MV-4-11 (cell line): ENCODE measurements around the gene MRPL4.

ENCODE experiments used
- DNase-seq: peaks from one replicate; lab custom pipeline; 2025; lab: John Stamatoyannopoulos, UW

MRPL4 gene

GRCh38 chr19:10289167-10289835 lies 37.3 kb downstream of the MRPL4 start:
- DNase-seq = peak; percentile 42

- DNase-seq = no peak
Observed at GRCh38 chr19:10289836-10290356, 37.9 kb downstream of the MRPL4 start, which contains the start of gene ICAM5. ICAM5 (plus strand) TSS chr19:10289952; CDS start chr19:10290044, 92 bp downstream.

- DNase-seq = no peak
Observed at GRCh38 chr19:10290357-10290875, 38.4 kb downstream of the MRPL4 start.

GRCh38 chr19:10290876-10291553 lies 39.0 kb downstream of the MRPL4 start:
- peak; percentile 70 for DNase-seq

DNA sequence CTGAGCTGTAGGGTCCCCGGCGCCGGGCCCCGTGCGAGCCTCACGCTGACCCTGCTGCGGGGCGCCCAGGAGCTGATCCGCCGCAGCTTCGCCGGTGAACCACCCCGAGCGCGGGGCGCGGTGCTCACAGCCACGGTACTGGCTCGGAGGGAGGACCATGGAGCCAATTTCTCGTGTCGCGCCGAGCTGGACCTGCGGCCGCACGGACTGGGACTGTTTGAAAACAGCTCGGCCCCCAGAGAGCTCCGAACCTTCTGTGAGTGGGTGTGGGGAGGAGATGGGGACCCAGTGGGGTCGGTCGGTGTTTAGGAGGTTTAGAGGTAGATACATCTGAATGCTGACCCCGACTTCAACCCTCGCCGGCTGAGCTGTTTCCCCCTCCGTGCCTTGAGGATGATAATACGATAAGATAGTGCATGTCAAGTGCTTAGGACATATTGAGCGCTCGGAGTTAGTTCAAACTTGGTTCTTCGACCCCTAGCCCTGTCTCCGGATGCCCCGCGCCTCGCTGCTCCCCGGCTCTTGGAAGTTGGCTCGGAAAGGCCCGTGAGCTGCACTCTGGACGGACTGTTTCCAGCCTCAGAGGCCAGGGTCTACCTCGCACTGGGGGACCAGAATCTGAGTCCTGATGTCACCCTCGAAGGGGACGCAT lies 39.7 kb downstream of the MRPL4 start:
- DNase-seq = no peak

GRCh38 chr19:10292206-10292788 lies 40.3 kb downstream of the MRPL4 start:
- peak; percentile 65 for DNase-seq

DNA sequence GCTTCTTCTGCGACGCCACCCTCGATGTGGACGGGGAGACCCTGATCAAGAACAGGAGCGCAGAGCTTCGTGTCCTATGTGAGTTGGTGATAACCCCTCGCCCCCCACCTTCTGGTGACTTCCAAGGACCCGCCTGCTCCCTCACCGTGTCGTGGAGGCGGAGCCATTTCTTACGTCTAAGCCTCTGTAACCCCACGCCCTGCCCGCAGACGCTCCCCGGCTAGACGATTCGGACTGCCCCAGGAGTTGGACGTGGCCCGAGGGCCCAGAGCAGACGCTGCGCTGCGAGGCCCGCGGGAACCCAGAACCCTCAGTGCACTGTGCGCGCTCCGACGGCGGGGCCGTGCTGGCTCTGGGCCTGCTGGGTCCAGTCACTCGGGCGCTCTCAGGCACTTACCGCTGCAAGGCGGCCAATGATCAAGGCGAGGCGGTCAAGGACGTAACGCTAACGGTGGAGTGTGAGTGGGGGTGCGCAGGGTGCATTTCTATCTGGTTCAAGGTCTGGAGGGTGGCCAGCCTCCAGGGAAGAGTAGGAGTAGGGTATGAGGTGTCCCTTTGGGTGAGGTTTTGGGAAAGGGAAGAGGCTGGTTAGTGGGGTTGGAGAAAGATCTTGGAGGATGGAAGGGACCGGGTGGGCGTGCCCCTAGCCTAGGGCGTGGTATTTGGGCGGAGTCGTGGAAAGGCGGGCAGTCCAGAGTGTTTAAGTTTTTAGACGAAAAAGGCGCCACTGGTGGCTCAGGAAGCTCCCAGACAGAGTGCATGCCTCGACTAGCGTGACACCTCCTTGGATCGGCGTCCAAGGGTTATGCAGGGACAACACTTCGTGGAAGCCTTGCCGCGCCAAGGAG lies 41.0 kb downstream of the MRPL4 start:
- DNase-seq = peak; percentile 26

DNA sequence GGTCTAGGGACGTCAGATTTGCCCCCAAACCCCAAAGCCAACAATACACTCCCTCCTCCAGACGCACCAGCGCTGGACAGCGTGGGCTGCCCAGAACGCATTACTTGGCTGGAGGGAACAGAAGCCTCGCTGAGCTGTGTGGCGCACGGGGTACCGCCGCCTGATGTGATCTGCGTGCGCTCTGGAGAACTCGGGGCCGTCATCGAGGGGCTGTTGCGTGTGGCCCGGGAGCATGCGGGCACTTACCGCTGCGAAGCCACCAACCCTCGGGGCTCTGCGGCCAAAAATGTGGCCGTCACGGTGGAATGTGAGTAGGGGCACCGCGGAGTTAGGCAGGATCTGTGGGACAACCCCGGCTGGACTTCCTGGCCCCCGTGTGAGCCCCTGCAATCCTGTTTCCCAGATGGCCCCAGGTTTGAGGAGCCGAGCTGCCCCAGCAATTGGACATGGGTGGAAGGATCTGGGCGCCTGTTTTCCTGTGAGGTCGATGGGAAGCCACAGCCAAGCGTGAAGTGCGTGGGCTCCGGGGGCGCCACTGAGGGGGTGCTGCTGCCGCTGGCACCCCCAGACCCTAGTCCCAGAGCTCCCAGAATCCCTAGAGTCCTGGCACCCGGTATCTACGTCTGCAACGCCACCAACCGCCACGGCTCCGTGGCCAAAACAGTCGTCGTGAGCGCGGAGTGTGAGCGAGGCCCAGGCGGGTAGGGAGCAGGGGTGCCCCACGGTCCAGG lies 41.8 kb downstream of the MRPL4 start:
- DNase-seq = no peak

- DNase-seq = no peak
Observed at GRCh38 chr19:10294368-10294697, 42.3 kb downstream of the MRPL4 start.

DNA sequence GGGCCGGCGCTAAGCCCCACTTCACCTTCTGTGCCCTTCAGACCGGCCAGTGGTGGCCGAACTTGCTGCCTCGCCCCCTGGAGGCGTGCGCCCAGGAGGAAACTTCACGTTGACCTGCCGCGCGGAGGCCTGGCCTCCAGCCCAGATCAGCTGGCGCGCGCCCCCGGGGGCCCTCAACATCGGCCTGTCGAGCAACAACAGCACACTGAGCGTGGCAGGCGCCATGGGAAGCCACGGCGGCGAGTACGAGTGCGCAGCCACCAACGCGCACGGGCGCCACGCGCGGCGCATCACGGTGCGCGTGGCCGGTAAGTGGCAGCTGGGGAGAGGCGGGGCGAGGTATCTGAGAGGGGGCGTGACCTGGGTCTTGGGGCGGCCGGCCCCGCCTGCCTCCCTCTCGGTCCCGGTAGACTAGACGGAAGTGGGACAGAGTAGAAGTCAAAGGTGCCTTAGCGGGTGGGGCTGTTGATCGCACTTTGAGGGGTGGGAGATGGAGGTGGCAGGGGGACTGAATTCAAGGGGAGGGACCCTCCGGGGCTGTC lies 43.4 kb downstream of the MRPL4 start:
- peak; percentile 58 for DNase-seq

GRCh38 chr19:10295847-10296591 lies 44.0 kb downstream of the MRPL4 start:
- DNase-seq = no peak

DNA sequence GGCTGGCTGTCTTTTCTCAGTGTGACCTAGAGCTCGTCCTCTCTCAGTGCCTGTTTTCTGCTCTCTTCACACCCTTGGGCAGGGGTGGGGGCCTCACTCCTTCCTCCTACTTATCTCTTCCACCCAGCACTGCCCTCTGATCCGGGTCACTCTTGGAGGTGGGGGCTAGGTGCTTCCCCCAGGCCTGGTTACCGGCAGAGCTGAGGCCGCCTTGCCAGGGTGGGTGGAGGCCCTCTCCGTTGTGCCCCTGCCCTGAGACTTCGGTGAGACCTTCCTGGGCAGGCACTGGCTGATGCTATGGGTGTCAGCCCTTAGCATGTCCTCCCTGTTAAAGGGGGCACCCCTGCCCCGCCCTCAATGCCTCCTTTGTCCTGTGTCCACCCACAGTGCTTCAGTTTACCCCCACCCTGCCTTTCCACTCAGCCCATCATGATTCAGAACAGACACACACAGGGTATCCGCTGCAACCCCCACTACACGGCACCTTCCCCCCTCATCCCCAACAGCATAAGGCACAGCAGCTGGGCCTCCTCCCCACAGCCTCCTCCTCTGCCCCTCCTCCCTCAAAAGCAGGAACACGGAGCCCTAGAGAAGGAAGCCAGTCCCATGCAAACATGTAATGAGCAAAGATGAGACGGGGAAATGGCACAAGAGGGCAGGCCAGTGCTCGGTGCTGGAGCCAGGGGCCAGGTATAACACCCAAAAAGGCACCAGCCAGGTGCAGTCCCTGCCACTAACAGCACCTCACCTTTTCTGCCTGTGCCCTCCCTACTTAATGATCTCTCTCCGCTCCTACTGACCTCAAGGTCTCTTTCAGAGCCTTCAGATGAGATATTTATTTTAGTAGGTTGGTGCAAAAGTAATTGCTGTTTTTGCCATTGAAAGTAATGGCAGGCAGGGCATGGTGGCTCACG lies 47.8 kb downstream of the MRPL4 start:
- DNase-seq = peak; percentile 57

GRCh38 chr19:10305139-10305806 lies 53.3 kb downstream of the MRPL4 start:
- DNase-seq = peak; percentile 85

DNA sequence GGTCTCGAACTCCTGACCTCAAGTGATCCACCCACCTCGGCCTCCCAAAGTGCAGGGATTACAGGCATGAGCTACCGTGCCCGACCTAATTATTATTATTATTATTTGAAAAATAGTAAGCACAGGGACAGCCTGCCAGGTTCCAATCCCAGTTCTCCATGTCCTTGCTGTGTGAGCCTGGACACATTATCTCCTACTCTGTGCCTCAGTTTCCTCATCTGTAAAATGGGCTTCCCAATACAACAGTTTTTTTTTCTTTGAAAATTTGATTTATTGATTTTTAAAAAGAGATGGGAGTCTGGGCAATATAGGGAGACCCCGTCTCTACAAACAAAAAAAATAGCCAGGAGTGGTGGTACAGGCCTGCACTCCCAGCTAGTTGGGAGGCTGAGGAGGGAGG lies 54.3 kb downstream of the MRPL4 start:
- no peak for DNase-seq

- DNase-seq = no peak
Observed at GRCh38 chr19:10309423-10309822, 57.4 kb downstream of the MRPL4 start, which contains the start of gene ZGLP1. ZGLP1 (minus strand) TSS chr19:10309815.
